CD4-positive, alpha-beta T cell treated with Interleukin-12 subunit alpha and Interleukin-12 subunit beta, for 1 hour (primary cell): Measurements from ENCODE around the gene PRPH.

Source experiments
- DNase-seq: peaks from one replicate; pipeline ENCODE4 v3.0.0-alpha.2; 2020

Gene PRPH

DNA sequence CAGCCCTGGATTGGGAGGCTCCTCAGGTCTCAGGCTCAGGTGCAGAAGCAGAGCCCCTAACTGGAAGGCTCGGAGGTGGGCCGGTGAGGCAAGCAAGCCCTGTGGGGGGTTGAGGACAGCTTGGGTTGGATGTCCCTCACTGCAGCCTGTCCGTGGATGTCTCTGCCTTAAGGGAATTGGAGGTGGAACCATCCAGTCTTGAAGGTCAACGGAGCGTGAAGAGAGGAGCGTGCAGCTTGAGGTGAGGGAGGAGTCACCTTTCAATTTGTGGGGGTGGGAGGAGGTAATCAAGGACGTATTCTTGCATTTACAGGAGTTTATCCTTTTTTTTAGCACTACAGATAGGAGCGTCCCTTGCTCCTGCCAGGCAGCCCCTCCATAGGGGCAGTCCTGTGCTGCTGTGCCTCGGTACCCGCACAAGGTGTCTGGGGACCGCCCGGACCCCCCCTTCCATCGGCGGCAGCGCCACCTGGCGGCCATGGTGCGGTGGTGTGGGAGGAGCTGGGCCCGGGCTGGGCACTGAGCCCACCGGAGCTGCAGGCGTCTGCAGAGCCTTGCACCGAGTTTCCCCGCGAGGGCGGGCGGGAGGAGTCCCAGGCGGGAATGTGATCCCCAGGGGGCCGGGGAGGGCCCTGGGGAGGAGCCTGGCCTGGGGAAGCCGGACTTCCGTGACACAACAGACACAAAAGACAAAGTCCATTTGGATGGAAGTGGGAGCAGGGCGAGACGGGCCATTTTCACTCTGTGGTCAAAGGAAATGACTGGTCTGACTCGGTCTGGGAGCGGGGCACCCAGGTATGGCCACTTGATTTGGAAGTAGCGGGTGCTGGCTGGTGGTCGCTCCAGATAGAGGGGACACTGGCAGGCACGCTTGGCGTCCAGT, 52.6 kb downstream of the PRPH start:
- DNase-seq, result peak; percentile 81
